Mucosa of rectum (tissue), 2 donors: Measurements from ENCODE around the gene ZFP14.
"Not testable (repeated sequence)": the region's sequence is repeated elsewhere in the genome, so short reads cannot be mapped to it uniquely, and the experiment has no call there.

ENCODE experiments used
- H3K27ac ChIP-seq, 2 donors: one replicate each; pipeline ENCODE4 v1.7.0; 2013; ENCODE audit warnings: inconsistent platforms in 2 of 2, low read depth in 2 of 2, low read length in 2 of 2
- H3K27me3 ChIP-seq, 2 donors: one replicate each; pipeline ENCODE4 v1.7.0; 2013; ENCODE audit warnings: low read length in 2 of 2; ENCODE audit not compliant: control insufficient read depth in 2 of 2, insufficient read depth in 2 of 2
- H3K36me3 ChIP-seq, 2 donors: one replicate each; pipeline ENCODE4 v1.7.0; 2013; ENCODE audit warnings: low read length in 2 of 2; ENCODE audit not compliant: control insufficient read depth in 2 of 2, insufficient read depth in 2 of 2
- H3K4me1 ChIP-seq, 2 donors: one replicate each; pipeline ENCODE4 v1.7.0; 2013; ENCODE audit warnings: low read length in 2 of 2, mild to moderate bottlenecking in 1 of 2; ENCODE audit not compliant: control insufficient read depth in 2 of 2, insufficient read depth in 2 of 2
- H3K4me3 ChIP-seq, 2 donors: one replicate each; pipeline ENCODE4 v1.7.0; 2013; ENCODE audit warnings: low read length in 2 of 2
- H3K9ac ChIP-seq, 2 donors: one replicate each; pipeline ENCODE4 v1.7.0; 2013; ENCODE audit warnings: low read length in 2 of 2, low read depth in 1 of 2, mild to moderate bottlenecking in 1 of 2
- H3K9me3 ChIP-seq, 2 donors: one replicate each; pipeline ENCODE4 v1.7.0; 2013; ENCODE audit warnings: low read length in 2 of 2; ENCODE audit not compliant: control insufficient read depth in 2 of 2
- donor health status: healthy.
- donor health status: Normal muscosa, but diverticular disease.

The ZFP14 gene

DNA sequence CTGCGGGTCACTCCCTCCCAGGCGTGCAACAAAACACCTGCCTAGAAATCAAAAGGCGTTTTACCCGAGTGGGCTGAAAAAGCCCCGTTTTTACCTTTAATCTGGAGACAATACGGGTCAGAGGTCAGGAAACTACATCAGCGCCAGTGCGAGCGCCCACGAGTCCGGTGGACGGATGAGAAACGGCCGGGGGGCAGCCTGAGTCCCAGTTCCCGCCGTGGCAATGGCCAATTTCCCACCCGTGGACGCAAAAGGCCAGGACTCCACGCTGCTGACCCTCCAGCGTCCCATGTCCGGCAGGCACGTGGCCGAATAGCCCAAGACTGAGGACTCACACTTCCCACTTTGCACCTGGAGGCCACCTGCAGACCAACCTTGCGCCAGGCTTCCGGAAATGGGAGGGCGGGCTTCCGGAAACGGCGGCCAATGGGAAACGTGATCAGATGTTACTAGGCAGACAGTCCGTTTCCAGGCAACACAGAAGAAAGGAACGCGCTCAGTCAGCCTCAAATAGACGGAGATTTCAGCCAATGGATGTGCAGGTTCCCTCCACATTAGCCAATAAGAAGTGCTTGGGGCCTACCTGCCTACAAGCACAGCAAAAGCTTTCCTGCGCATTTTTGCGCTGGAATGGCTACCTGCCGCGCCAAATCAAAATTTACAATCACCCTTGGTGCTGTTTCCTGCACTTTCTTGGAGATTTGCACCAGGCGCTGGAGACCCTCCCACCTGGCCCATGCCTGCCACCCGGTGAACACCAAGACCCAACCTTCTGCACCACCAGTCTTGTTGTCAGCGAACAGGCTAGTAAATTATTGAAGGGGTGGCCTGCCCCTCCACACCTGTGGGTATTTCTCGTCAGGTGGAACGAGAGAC is 47.4 kb downstream of the ZFP14 start:
- no peaks in the 10 kb centered on the region for H3K36me3 ChIP-seq
- H3K4me1 ChIP-seq, result no peaks in the 10 kb centered on the region
- H3K9me3 ChIP-seq, result peaks cover 2 to 7% of the 10 kb centered on the region in 2 donors
- H3K27ac ChIP-seq, result no peak overlapping the region
- no peaks in the 10 kb centered on the region for H3K27me3 ChIP-seq
- H3K9ac ChIP-seq, result peak overlapping the region; percentile 31 to 32
- peak overlapping the region; percentile 72 to 77 for H3K4me3 ChIP-seq

DNA sequence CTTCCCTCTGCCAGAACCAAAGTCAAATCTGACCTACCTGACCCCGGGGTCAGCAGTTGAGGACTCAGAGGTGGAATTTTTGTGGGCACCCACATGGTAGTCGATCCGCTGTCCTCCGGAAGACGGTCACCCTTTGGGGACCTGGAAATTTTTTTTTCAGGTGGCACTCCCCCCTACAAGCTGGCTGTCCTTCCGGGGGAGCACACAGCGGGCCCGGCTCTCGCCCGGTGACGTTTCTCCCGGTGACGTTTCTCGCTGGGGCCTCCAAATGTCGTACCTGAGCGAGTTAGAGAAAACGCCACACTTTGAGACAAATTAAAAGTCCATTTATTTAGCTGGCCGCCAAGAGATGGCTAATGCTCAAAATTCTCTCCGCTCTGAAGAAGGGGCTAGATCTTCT is 48.8 kb downstream of the ZFP14 start:
- H3K9me3 ChIP-seq, result peaks cover 0 to 7% of the 10 kb centered on the region in 2 donors
- H3K27ac ChIP-seq, result no peak overlapping the region
- no peak overlapping the region for H3K9ac ChIP-seq
- H3K4me1 ChIP-seq, result no peaks in the 10 kb centered on the region
- no peak overlapping the region for H3K4me3 ChIP-seq
- no peaks in the 10 kb centered on the region for H3K36me3 ChIP-seq
- no peaks in the 10 kb centered on the region for H3K27me3 ChIP-seq

DNA sequence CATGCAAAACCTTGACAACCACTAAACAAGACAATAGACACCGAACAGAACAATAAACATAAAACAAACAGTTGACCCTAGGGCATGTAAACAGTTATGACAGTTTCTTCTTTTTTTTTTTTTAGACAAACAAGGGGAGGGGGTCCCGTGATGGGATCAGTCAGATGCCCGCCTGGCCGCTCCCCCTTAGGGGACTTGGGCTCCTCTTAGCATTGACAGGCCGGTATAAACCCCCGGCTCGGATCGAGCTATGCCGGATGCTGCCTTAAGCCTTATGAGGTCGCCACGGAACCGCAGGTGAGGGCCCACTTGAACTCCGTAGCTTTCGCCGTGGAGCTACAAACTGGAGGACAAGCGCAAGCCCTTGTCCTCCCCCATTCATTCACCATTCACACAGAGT is 49.5 kb downstream of the ZFP14 start:
- not testable (repeated sequence) for H3K27me3 ChIP-seq, H3K4me1 ChIP-seq, H3K4me3 ChIP-seq, H3K36me3 ChIP-seq, H3K9me3 ChIP-seq, H3K9ac ChIP-seq, H3K27ac ChIP-seq

DNA sequence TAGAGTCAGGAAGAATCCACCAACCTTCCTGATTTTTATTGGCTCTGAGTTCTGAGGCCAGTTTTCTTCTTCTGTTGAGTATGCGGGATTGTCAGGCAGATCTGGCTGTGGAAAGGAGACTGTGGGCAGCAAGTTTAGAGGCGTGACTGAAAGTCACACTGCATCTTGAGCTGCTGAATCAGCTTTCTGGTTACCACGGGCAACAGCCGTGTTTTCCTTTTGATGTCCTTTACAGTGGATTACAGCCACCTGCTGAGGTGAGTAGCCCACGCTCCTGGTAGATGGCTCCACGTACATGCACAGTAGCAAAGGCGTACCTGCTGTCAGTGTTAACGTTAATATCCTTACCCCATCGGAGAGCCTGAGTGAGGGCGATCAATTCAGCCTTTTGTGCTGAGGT is 52.4 kb downstream of the ZFP14 start:
- H3K27ac ChIP-seq, H3K4me3 ChIP-seq, H3K9me3 ChIP-seq, H3K9ac ChIP-seq, H3K36me3 ChIP-seq, H3K4me1 ChIP-seq, H3K27me3 ChIP-seq: not testable (repeated sequence)

DNA sequence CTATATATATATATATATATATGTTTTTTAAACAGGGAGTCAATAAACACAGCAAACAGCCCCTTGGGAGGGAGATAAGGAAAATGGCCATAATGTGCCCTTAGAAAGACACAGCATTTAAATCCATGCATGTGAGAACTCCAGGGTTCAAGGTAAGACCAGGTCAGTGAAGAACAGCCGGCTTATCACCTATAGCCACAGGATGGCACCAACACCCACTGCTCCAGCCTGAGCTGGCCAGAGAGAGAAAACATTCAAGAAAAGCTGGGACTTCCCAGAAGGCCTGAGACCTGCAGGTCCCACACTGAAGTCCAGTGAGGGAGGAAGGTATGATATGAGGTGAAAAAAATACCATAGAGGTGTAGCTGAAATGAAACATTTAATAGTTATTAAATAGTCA is 63.8 kb downstream of the ZFP14 start:
- not testable (repeated sequence) for H3K9me3 ChIP-seq, H3K27ac ChIP-seq, H3K4me3 ChIP-seq, H3K27me3 ChIP-seq, H3K36me3 ChIP-seq, H3K4me1 ChIP-seq, H3K9ac ChIP-seq

DNA sequence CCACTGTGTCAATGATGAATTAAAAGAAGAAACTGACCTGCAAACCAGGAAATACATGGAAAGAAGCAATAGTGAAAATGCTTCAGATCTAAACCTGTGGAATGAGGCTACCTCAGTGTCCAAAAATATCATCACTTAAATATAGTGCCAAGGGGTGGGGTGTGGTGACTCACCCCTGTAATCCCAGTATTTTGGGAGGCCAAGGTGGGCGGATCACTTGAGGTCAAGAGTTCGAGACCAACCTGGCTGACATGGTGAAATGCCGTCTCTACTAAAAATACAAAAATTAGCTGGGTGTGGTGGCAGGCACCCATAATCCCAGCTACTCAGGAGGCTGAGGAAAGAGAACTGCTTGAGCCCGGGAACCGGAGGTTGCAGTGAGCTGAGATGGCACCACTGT is 64.9 kb downstream of the ZFP14 start:
- H3K36me3 ChIP-seq, H3K4me1 ChIP-seq: not testable (repeated sequence)

DNA sequence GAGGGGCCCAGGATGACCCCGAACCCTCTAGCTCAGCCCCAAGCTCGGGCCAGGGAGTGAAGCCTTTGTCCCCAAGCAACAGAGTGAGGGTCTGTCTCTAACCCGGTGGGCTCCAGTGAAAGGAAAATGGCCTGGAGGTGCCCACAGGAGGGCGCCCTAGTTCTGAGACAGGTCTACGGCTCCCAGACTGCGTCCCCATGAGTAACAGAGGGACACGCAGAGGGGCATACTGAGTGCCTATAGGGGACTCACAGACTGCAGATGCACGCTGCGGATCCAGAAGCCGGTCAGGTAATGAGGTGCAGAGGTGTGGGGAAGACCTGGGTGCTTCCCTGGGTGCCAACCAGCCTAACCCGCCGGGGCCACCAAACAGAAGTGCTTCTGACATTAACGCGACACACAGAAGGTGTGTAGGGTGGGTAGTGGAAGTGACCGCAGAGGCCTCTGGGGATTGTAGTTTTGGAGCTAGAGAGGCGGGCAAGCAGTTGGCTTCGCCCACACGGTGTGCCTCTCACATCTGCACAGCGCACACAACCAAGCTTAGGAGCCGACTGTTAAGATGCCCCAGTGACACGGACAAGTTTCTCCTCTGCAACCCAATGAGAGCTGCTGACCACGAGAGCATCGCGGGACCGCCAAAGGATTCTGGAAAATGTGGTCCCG is 67.8 kb downstream of the ZFP14 start:
- H3K27me3 ChIP-seq, H3K4me1 ChIP-seq, H3K9ac ChIP-seq, H3K27ac ChIP-seq, H3K9me3 ChIP-seq, H3K36me3 ChIP-seq, H3K4me3 ChIP-seq: not testable (repeated sequence)

More for the DNA sequence above, 64.9 kb downstream of the ZFP14 start:
- not testable (repeated sequence) for H3K4me3 ChIP-seq, H3K27ac ChIP-seq, H3K9me3 ChIP-seq, H3K27me3 ChIP-seq, H3K9ac ChIP-seq

DNA sequence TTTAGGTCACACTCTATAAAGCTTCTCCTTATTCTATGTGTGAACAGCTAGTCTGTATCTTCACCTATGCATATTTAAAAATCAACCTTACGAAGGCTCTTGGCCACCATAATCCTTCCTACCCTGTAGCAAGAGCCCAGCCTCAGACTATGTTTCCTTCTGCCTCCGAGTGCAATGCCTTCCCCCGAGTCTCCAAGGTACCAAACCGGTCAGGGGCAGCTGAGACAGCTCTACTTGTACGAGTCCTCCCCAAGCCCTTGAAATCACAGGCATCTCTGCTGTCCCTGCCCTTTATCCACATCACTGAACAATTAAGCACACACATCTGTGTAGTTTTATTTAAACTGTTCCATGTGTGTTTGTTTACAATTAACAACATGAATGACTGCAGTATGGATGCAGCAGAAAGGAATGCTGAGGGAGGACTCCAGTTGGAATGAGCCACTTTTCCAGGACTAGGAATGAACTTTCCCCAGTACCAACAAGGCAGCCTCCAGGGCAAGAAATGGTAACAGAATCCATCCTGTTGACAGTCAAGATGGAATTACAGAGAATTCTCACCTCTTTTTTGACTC is 68.5 kb downstream of the ZFP14 start:
- not testable (repeated sequence) for H3K27ac ChIP-seq, H3K27me3 ChIP-seq, H3K36me3 ChIP-seq, H3K9me3 ChIP-seq, H3K4me3 ChIP-seq, H3K4me1 ChIP-seq, H3K9ac ChIP-seq

DNA sequence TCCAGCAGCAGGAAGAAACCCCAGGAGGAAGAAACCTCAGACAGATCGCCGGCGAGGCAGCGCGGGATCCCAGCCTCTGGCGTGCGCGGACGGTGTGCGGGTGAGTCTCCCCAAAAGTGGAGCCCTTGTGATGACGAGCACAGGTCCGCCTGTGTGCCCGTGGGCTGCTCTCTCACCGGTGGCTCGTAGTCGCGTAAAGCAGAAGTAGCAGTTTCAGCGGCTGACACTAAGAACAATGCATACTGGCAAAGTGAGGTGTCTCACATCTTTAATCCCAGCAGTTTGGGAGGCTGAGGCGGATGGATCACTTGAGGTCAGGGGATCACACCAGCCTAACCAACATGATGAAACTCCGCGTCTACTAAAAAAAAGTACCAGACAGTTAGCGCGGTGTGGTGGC is 69.2 kb downstream of the ZFP14 start:
- H3K27ac ChIP-seq, H3K36me3 ChIP-seq, H3K4me1 ChIP-seq, H3K9me3 ChIP-seq, H3K4me3 ChIP-seq, H3K27me3 ChIP-seq, H3K9ac ChIP-seq: not testable (repeated sequence)

DNA sequence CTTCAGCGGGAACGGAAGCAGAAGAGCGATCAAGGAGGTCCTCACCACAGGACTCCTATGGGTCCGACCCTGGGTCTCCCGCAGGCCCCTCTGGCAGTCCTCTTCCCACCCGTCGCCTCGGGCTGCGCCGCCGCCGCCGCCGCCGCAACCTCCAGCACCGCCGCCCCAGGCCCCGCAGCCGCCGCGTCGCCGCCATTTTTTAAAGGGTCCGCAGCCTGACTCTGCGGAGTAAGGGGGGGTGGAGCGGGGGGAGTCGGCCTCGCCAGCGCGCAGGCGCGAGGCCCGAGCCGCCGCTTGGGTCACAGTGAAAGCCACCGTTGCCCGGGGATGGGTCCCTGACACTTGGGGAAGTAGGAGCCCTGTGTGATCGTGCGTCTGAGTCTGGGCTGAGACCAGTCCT is 69.7 kb downstream of the ZFP14 start:
- H3K36me3 ChIP-seq, H3K27ac ChIP-seq, H3K4me1 ChIP-seq, H3K9ac ChIP-seq, H3K4me3 ChIP-seq, H3K9me3 ChIP-seq, H3K27me3 ChIP-seq: not testable (repeated sequence)
